GM10248 (cell line): ENCODE results near the gene NSD1.
"Not testable (repeated sequence)": the region's sequence is repeated elsewhere in the genome, so short reads cannot be mapped to it uniquely, and the experiment has no call there.

Experiments used
- CTCF ChIA-PET: fragments of 300-600 bp; sonication (Branson Sonifier 250); formaldehyde crosslinking; extraction: SDS; loops from one replicate; lab custom pipeline; 2021; ENCODE audit warnings: antibody characterized with exemption; lab: Yijun Ruan, JAX
- POLR2A ChIA-PET: fragments of 350-650 bp; sonication (Branson Sonifier 250); formaldehyde crosslinking; extraction: SDS; loops from one replicate; lab custom pipeline; 2020; ENCODE audit warnings: antibody characterized with exemption; lab: Yijun Ruan, JAX
- DNase-seq: peaks from one replicate; pipeline ENCODE4 v3.0.0; 2012; ENCODE audit errors: extremely low spot score
- TF ChIP-seq, protein P1 (sequence below): IDR thresholded peaks from 2 replicates; pipeline ENCODE4 v1.5.1; 2012; ENCODE audit warnings: mild to moderate bottlenecking, low read depth; ENCODE audit errors: extremely low read depth, missing control alignments, control extremely low read depth

Gene NSD1

DNA sequence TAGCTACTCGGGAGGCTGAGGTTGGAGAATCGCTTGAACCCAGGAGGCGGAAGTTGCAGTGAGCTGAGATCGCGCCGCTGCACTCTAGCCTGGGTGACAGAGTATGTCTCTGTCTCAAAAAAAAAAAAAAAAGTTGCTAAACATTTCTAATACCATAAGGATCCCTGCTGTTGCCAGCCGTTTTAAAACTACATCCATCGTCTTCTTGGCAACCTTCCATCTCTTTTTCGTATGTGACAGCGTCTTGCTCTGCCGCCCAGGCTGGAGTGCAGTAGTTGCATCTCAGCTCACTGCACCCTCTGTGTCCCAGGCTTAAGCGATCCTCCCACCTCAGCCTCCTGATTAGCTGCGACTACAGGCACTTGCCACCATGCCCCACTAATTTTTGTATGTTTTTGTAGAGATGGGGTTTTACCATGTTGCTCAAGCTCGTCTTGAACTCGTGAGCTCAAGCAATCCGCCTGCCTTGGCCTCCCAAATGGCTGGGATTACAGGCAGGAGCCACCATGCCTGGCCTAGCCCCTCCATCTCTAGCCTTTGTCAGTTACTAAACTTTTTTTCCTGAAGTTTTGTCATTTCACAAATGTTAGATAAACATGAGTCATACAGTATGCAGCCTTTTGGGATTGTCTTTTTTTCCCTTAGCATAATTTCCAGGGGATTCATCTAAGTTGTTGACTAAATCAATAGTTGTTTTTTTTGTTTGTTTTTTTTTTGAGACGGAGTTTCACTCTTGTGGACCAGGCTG lies 13.5 kb downstream of the NSD1 start:
- DNase-seq = no peak
- CTCF ChIA-PET = interaction anchor here (1.3 to 2.0 kb wide), 2 partner anchors 9 to 32 kb away, joined by 3 to 5 read pairs; no protein-coding TSS in a partner anchor
- POLR2A ChIA-PET = no interaction called here
- TF ChIP-seq, protein P1, sequence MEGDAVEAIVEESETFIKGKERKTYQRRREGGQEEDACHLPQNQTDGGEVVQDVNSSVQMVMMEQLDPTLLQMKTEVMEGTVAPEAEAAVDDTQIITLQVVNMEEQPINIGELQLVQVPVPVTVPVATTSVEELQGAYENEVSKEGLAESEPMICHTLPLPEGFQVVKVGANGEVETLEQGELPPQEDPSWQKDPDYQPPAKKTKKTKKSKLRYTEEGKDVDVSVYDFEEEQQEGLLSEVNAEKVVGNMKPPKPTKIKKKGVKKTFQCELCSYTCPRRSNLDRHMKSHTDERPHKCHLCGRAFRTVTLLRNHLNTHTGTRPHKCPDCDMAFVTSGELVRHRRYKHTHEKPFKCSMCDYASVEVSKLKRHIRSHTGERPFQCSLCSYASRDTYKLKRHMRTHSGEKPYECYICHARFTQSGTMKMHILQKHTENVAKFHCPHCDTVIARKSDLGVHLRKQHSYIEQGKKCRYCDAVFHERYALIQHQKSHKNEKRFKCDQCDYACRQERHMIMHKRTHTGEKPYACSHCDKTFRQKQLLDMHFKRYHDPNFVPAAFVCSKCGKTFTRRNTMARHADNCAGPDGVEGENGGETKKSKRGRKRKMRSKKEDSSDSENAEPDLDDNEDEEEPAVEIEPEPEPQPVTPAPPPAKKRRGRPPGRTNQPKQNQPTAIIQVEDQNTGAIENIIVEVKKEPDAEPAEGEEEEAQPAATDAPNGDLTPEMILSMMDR = no peak

DNA sequence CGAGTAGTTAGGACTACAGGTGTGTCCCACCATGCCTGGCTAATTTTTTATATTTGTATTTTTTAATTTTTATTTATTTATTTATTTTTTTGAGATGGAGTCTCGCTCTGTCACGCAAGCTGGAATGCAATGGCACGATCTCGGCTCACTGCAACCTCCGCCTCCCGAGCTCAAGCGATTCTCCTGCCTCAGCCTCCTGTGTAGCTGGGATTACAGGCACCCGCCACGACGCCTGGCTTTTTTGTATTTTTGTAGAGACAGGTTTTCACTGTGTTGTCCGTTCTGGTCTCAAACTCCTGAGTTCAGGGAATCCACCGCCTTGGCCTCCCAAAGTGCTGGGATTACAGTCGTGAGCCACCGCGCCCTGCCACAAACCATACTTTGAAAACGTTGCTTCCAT lies 16.5 kb downstream of the NSD1 start:
- CTCF ChIA-PET, POLR2A ChIA-PET, DNase-seq: not testable (repeated sequence)

DNA sequence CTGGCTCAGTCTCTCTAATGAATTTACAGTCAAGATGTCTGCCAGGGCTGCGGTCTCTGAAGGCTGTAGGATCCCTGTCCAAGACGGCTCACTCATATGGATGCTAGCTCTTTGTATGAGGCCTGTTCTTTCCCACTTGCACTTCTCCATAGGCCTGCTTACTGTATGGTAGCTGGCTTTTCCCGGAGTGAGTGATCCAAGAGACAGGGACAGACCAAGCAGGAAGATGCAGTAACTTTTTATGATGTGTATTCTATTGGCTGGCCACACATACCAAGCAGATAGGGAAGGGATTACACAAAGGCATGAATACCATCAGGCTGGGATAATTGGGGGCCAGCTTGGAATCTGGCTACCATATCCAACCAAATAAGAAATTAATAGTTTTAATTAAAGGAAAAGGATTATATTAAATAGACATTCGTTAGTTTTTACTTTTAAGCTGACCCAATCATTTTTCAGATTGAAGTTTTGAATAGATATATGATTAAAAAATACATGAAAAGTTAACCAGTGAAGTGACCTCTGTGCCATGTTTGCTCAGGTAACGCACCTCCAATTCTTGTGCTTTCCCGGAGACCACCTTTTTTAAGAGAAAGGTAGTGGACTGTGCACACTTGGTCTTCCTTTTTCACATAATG lies 20.6 kb downstream of the NSD1 start:
- POLR2A ChIA-PET = interaction anchor here (0.6 kb wide), 1 partner anchor 10 kb away, joined by 3 read pairs; no protein-coding TSS in a partner anchor
- no peak for DNase-seq
- TF ChIP-seq, protein P1 = no peak
- CTCF ChIA-PET = interaction anchor here (0.8 to 1.5 kb wide), 5 partner anchors 21 to 706 kb away, joined by 3 to 7 read pairs (median 4); partner anchors contain the start of genes FAF2 and NSD1

- TF ChIP-seq, protein P1 = no peak
- DNase-seq = no peak
- ChIA-PET CTCF (interaction anchor here (1.0 kb wide), 1 partner anchor 147 kb away, joined by 3 read pairs; no protein-coding TSS in a partner anchor), POLR2A (interaction anchor here (0.6 kb wide), 1 partner anchor 188 kb away, joined by 3 read pairs; no protein-coding TSS in a partner anchor)
These were observed 28.8 kb downstream of the NSD1 start for GRCh38 chr5:177162379-177162778.

- CTCF ChIA-PET = no interaction called here
- POLR2A ChIA-PET = interaction anchor here (0.7 kb wide), 1 partner anchor 10 kb away, joined by 3 read pairs; no protein-coding TSS in a partner anchor
- no peak for DNase-seq
- TF ChIP-seq, protein P1 = no peak
These were observed 29.9 kb downstream of the NSD1 start for GRCh38 chr5:177163500-177163899.

GRCh38 chr5:177169271-177169670 lies 35.7 kb downstream of the NSD1 start:
- no peak for DNase-seq
- POLR2A ChIA-PET = no interaction called here

More at GRCh38 chr5:177169271-177169670, 35.7 kb downstream of the NSD1 start:
- CTCF ChIA-PET = no interaction called here
- TF ChIP-seq, protein P1 = no peak
